Loucy (cell line): Measurements from ENCODE around the gene FAM24A.

Source experiments
- CTCF ChIP-seq: fragments of 200-600 bp; sonication (generic); conservative IDR thresholded peaks from 2 replicates; pipeline ENCODE4 v1.5.1; 2014; ENCODE audit warnings: mild to moderate bottlenecking, antibody characterized with exemption, low read length
- EZH2phosphoT487 ChIP-seq: fragments of 200-600 bp; IDR thresholded peaks from 2 replicates; pipeline ENCODE4 v1.6.1; 2018; ENCODE audit warnings: antibody characterized with exemption, mild to moderate bottlenecking, moderate library complexity, borderline replicate concordance

GRCh38 chr10:122910310-122910709 lies at the start of gene FAM24A:
- TF ChIP-seq EZH2phosphoT487 (no peak), CTCF (no peak)
